Erythroblast (primary cell): ENCODE measurements around the gene FBXL13.

Experiments
- GATA1 ChIP-seq: IDR thresholded peaks from 2 replicates; pipeline ENCODE4 v1.6.1; 2011; ENCODE audit warnings: low read depth, mild to moderate bottlenecking, control low read depth, low read length, moderate library complexity
- POLR2A ChIP-seq: IDR thresholded peaks from 2 replicates; pipeline ENCODE4 v1.6.1; 2011; ENCODE audit warnings: mild to moderate bottlenecking, low read length

DNA sequence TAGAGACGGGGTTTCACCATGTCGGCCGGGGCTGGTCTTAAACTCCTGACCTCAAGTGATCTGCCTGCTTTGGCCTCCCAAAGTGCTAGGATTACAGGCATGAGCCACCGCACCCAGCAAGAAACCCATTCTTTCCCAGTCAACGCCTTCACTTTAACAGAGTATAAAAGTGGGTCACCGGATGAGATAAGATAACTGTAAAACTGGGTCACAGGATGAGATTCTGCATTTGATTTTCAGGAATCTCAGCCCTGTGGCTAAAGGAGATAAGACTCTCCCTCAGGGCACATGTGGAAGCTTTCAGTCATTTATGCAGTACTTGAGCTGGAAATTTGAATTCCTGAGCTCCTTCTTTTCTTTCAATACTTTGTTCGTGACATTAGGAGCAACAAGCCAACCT lies 91.0 kb downstream of the FBXL13 start:
- TF ChIP-seq POLR2A (no peak), GATA1 (no peak)
